ENCODE measurements around the gene CST6.

DNA sequence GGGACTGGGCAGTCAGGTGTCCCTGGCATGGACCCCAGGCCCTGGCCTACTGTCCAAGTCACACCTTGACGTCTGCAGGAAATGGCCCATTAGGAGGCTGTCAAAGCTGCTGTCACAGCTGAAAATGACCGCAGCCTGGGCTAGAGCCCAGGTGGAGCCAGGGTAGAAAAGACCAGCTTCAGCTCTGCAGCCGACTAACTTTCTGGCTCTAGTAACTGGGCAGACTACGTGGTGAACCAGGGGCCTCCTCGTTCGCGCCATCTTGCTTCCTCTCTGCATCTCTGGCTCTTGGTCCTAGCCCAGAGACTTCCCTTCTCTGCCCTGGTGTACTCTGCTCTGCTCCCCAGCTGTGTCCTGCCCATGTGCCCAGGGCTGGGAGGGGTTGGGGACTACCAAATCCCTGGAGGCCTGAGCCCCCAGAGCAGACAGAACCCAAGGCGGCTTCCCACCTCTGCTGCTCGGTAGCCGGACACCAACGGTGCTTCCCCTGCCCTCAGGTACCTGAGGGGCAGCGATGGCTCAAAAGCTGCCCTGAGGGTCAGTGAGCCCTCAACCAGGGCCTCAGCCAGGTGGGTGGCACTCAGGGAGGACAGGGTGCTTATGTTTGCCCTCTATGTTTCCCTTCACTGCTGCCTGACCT lies 30.6 kb upstream of the CST6 start:
- TF ChIP-seq, protein P1, sequence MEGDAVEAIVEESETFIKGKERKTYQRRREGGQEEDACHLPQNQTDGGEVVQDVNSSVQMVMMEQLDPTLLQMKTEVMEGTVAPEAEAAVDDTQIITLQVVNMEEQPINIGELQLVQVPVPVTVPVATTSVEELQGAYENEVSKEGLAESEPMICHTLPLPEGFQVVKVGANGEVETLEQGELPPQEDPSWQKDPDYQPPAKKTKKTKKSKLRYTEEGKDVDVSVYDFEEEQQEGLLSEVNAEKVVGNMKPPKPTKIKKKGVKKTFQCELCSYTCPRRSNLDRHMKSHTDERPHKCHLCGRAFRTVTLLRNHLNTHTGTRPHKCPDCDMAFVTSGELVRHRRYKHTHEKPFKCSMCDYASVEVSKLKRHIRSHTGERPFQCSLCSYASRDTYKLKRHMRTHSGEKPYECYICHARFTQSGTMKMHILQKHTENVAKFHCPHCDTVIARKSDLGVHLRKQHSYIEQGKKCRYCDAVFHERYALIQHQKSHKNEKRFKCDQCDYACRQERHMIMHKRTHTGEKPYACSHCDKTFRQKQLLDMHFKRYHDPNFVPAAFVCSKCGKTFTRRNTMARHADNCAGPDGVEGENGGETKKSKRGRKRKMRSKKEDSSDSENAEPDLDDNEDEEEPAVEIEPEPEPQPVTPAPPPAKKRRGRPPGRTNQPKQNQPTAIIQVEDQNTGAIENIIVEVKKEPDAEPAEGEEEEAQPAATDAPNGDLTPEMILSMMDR (conservative IDR thresholded peaks at IDR 0.05) = no peak
- TF ChIP-seq ZFX (IDR thresholded peaks at IDR 0.05) = no peak

All from C4-2B (cell line).